Neural cell (in vitro differentiated cells): ENCODE measurements around the gene CIC. TPM values are rescaled to one million over a fixed set of nuclear protein-coding genes. Genes with fewer than 3 reads are reported as not detected.
"Not testable (repeated sequence)": the region's sequence is repeated elsewhere in the genome, so short reads cannot be mapped to it uniquely, and the experiment has no call there.

Experiments used
- H2AFZ ChIP-seq: fragments of 200-600, 300-800 bp; sonication (generic), shearing (Covaris generic); 2 replicates; pipeline ENCODE4 v1.6.0; 2014; ENCODE audit warnings: low read depth, mild to moderate bottlenecking, antibody characterized with exemption, low read length, moderate library complexity
- H3F3A ChIP-seq: fragments of 200-600 bp; shearing (Covaris generic); 2 replicates; pipeline ENCODE4 v1.6.1; 2016; ENCODE audit warnings: mild to moderate bottlenecking, moderate library complexity, mixed read lengths, antibody characterized with exemption, low read length; ENCODE audit not compliant: insufficient read depth, poor library complexity, severe bottlenecking
- H3K27ac ChIP-seq: fragments of 200-600, 300-800 bp; sonication (generic), shearing (Covaris generic); 2 replicates; pipeline ENCODE4 v1.5.1; 2014; ENCODE audit warnings: mild to moderate bottlenecking, low read length, moderate library complexity
- H3K27me3 ChIP-seq: fragments of 300-800, 200-600 bp; sonication (generic), shearing (Covaris generic); 2 replicates; pipeline ENCODE4 v1.6.0; 2014; ENCODE audit warnings: mild to moderate bottlenecking, low read depth, low read length, moderate library complexity; ENCODE audit not compliant: insufficient read depth
- H3K36me3 ChIP-seq: fragments of 300-800, 200-600 bp; sonication (generic), shearing (Covaris generic); 2 replicates; pipeline ENCODE4 v1.5.1; 2014; ENCODE audit warnings: mild to moderate bottlenecking, antibody characterized with exemption, low read length, moderate library complexity; ENCODE audit not compliant: insufficient read depth
- H3K4me2 ChIP-seq: fragments of 300-800, 200-600 bp; sonication (generic), shearing (Covaris generic); 2 replicates; pipeline ENCODE4 v1.6.0; 2014; ENCODE audit warnings: mild to moderate bottlenecking, low read length
- H3K4me3 ChIP-seq: fragments of 300-800, 200-600 bp; sonication (generic), shearing (Covaris generic); 2 replicates; pipeline ENCODE4 v1.5.1; 2014; ENCODE audit warnings: mild to moderate bottlenecking, low read length, moderate library complexity
- H3K79me2 ChIP-seq: fragments of 200-600 bp; shearing (Covaris generic); replicated peaks from 2 replicates; pipeline ENCODE4 v1.6.0; 2014; ENCODE audit warnings: mild to moderate bottlenecking, low read length, moderate library complexity; ENCODE audit not compliant: insufficient read depth
- H3K9ac ChIP-seq: fragments of 300-800, 200-600 bp; sonication (generic), shearing (Covaris generic); 2 replicates; pipeline ENCODE4 v1.6.1; 2016; ENCODE audit warnings: mild to moderate bottlenecking, low read length, mixed read lengths
- H3K9me2 ChIP-seq: fragments of 200-600 bp; shearing (Covaris generic); 2 replicates; pipeline ENCODE4 v1.6.1; 2016; ENCODE audit warnings: mild to moderate bottlenecking, low read length, mixed read lengths; ENCODE audit not compliant: insufficient read depth
- H3K9me3 ChIP-seq: fragments of 200-600, 300-800 bp; sonication (generic), shearing (Covaris generic); 2 replicates; pipeline ENCODE4 v1.6.1; 2016; ENCODE audit warnings: mild to moderate bottlenecking, mixed run types, low read length, moderate library complexity, mixed read lengths
- H4K20me1 ChIP-seq: fragments of 200-600 bp; shearing (Covaris generic); 2 replicates; pipeline ENCODE4 v1.6.1; 2016; ENCODE audit warnings: mild to moderate bottlenecking, mixed run types; ENCODE audit not compliant: insufficient read depth
- EP300 ChIP-seq: fragments of 450-650 bp; conservative IDR thresholded peaks from 2 replicates; pipeline ENCODE4 v1.6.1; 2014; ENCODE audit warnings: antibody characterized with exemption, mild to moderate bottlenecking, moderate library complexity; ENCODE audit not compliant: poor library complexity, severe bottlenecking
- EZH2 ChIP-seq: fragments of 200-600, 300-800 bp; shearing (Covaris generic), sonication (generic); IDR thresholded peaks from 2 replicates; pipeline ENCODE4 v1.6.1; 2014; ENCODE audit warnings: antibody characterized with exemption, low read length, borderline replicate concordance, mild to moderate bottlenecking; ENCODE audit not compliant: insufficient read depth, poor library complexity, severe bottlenecking
- MXI1 ChIP-seq: fragments of 450-650 bp; conservative IDR thresholded peaks from 2 replicates; pipeline ENCODE4 v1.6.1; 2014; ENCODE audit warnings: antibody characterized with exemption, mild to moderate bottlenecking; ENCODE audit not compliant: poor library complexity, severe bottlenecking
- POLR2AphosphoS5 ChIP-seq: IDR thresholded peaks from 2 replicates; pipeline ENCODE4 v1.6.1; 2012
- RAD21 ChIP-seq: fragments of 450-650 bp; conservative IDR thresholded peaks from 2 replicates; pipeline ENCODE4 v1.6.1; 2014; ENCODE audit warnings: antibody characterized with exemption, mild to moderate bottlenecking, moderate library complexity
- SMC3 ChIP-seq: fragments of 450-650 bp; conservative IDR thresholded peaks from 2 replicates; pipeline ENCODE4 v1.6.1; 2014; ENCODE audit warnings: antibody characterized with exemption, mild to moderate bottlenecking, moderate library complexity; ENCODE audit not compliant: poor library complexity
- TAF1 ChIP-seq: IDR thresholded peaks from 2 replicates; pipeline ENCODE4 v1.6.1; 2012; ENCODE audit warnings: low read depth
- polyA plus RNA-seq: library from polyadenylated mRNA; depleted of rRNA; stranded (reverse); fragments of >200 nt; gene quantifications from 2 replicates; pipeline ENCODE4 v1.2.3, GENCODE V29; 2014
- TF ChIP-seq, protein P1 (sequence below): fragments of 450-650 bp; IDR thresholded peaks from 2 replicates; pipeline ENCODE4 v1.5.1; 2014; ENCODE audit warnings: antibody characterized with exemption, mild to moderate bottlenecking, moderate library complexity; ENCODE audit not compliant: poor library complexity, severe bottlenecking
- TF ChIP-seq, protein P2 (sequence below): IDR thresholded peaks from 2 replicates; pipeline ENCODE4 v1.6.1; 2012; ENCODE audit warnings: borderline replicate concordance

CIC gene
- polyA plus RNA-seq, 1 donor from 2014 or later, result 10.8 TPM

DNA sequence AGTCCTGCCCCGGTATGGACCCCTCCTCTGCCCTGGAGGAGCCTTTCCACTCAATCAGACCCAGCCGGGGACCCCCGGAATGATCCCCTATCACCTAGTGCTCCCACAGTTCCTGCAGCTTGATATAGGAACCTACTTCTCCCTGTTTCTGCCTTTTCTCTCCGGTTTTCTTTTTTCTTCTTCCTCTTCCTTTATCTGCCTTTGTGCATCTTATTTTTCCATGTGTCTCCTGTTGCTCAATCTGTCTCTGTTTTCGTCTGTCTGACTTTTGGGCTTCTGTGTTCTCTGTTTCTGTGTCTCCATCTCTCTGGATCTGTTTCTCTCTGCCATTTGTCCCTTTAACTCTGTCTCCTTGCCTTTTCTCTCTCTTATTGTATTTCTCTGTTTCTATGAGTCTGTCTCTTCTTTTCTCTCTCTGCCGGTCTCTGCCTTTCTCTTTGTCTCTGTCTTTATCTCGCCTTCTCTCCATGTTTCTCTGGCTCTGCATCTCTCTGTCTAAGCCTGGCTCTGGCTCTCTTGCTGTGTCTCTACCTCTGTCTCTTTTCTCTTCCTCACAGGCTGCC is 66.4 kb downstream of the CIC start:
- H3K36me3 ChIP-seq, result peaks cover 6% of the 10 kb centered on the region
- no peaks in the 10 kb centered on the region for H3K79me2 ChIP-seq

DNA sequence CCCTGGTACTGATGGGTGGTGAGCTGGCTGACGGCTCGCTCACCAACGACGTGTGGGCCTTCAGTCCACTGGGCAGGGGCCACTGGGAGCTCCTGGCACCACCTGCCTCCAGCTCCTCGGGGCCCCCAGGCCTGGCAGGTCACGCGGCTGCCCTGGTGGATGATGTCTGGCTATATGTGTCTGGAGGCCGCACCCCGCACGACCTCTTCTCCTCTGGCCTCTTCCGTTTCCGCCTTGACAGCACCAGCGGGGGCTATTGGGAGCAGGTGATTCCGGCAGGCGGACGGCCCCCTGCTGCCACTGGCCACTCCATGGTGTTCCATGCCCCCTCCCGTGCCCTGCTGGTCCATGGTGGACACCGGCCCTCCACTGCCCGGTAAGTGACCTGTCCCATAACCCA is 66.9 kb downstream of the CIC start:
- Histone ChIP-seq H2AFZ (no peak overlapping the region), H3K9ac (no peak overlapping the region), H3K36me3 (peaks cover 6% of the 10 kb centered on the region), H3K27me3 (no peaks in the 10 kb centered on the region), H3K4me2 (no peak overlapping the region), H3F3A (no peaks in the 10 kb centered on the region), H3K79me2 (no peaks in the 10 kb centered on the region), H3K27ac (no peak overlapping the region), H3K9me3 (no peaks in the 10 kb centered on the region), H3K4me3 (no peak overlapping the region), H4K20me1 (no peaks in the 10 kb centered on the region), H3K9me2 (no peaks in the 10 kb centered on the region)
- TF ChIP-seq SMC3, result no peak
- TF ChIP-seq EZH2, result no peak
- no peak for TF ChIP-seq POLR2AphosphoS5
- TF ChIP-seq MXI1, result no peak
- no peak for TF ChIP-seq TAF1
- no peak for TF ChIP-seq RAD21
- TF ChIP-seq, protein P1, sequence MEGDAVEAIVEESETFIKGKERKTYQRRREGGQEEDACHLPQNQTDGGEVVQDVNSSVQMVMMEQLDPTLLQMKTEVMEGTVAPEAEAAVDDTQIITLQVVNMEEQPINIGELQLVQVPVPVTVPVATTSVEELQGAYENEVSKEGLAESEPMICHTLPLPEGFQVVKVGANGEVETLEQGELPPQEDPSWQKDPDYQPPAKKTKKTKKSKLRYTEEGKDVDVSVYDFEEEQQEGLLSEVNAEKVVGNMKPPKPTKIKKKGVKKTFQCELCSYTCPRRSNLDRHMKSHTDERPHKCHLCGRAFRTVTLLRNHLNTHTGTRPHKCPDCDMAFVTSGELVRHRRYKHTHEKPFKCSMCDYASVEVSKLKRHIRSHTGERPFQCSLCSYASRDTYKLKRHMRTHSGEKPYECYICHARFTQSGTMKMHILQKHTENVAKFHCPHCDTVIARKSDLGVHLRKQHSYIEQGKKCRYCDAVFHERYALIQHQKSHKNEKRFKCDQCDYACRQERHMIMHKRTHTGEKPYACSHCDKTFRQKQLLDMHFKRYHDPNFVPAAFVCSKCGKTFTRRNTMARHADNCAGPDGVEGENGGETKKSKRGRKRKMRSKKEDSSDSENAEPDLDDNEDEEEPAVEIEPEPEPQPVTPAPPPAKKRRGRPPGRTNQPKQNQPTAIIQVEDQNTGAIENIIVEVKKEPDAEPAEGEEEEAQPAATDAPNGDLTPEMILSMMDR, result no peak

More for the DNA sequence above, 66.4 kb downstream of the CIC start:
- no peak overlapping the region for H3K4me3 ChIP-seq
- H3K27me3 ChIP-seq, result no peaks in the 10 kb centered on the region
- TF ChIP-seq SMC3, result no peak
- TF ChIP-seq MXI1, result no peak
- no peak for TF ChIP-seq POLR2AphosphoS5
- no peak for TF ChIP-seq EP300
- no peak for TF ChIP-seq RAD21
- TF ChIP-seq, protein P1, result no peak
- TF ChIP-seq EZH2, result no peak
- TF ChIP-seq, protein P2, sequence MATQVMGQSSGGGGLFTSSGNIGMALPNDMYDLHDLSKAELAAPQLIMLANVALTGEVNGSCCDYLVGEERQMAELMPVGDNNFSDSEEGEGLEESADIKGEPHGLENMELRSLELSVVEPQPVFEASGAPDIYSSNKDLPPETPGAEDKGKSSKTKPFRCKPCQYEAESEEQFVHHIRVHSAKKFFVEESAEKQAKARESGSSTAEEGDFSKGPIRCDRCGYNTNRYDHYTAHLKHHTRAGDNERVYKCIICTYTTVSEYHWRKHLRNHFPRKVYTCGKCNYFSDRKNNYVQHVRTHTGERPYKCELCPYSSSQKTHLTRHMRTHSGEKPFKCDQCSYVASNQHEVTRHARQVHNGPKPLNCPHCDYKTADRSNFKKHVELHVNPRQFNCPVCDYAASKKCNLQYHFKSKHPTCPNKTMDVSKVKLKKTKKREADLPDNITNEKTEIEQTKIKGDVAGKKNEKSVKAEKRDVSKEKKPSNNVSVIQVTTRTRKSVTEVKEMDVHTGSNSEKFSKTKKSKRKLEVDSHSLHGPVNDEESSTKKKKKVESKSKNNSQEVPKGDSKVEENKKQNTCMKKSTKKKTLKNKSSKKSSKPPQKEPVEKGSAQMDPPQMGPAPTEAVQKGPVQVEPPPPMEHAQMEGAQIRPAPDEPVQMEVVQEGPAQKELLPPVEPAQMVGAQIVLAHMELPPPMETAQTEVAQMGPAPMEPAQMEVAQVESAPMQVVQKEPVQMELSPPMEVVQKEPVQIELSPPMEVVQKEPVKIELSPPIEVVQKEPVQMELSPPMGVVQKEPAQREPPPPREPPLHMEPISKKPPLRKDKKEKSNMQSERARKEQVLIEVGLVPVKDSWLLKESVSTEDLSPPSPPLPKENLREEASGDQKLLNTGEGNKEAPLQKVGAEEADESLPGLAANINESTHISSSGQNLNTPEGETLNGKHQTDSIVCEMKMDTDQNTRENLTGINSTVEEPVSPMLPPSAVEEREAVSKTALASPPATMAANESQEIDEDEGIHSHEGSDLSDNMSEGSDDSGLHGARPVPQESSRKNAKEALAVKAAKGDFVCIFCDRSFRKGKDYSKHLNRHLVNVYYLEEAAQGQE, result no peak
- no peak for TF ChIP-seq TAF1
- H3K27ac ChIP-seq, result no peak overlapping the region
- no peak overlapping the region for H2AFZ ChIP-seq
- H3K9ac ChIP-seq, result no peak overlapping the region
- H3K9me3 ChIP-seq, result no peaks in the 10 kb centered on the region
- H3F3A ChIP-seq, result no peaks in the 10 kb centered on the region
- H3K4me2 ChIP-seq, result no peak overlapping the region
- H4K20me1 ChIP-seq, result no peaks in the 10 kb centered on the region
- H3K9me2 ChIP-seq, result no peaks in the 10 kb centered on the region

DNA sequence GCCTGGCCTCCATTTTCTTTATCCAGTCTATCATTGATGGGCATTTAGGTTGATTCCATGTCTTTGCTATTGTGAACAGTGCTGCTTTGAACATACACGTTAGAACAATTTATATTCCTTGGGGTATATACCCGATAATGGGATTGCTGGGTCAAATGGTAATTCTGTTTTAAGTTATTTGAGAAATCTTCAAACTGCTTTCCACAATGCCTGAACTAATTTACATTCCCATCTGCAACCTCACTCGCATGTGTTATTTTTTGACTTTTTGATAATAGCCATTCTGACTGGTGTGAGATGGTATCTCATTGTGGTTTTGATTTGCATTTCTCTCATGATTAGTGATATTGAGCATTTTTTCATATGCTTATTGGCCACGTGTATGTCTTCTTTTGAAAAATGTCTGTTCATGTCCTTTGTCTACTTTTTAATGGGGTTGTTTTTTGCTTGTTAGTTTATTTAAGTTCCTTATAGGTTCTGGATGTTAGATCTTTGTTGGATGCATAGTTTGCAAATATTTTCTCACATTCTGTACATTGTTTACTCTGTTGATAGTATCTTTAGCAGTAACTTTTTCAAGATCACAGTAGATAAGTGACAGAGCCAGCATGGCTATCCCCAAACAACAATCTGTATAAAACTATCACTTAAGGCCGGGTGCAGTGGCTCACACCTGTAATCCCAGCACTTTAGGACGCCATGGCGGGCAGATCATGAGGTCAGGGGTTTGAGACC is 70.2 kb downstream of the CIC start:
- not testable (repeated sequence) for H4K20me1 ChIP-seq, H3K4me3 ChIP-seq, H3K4me2 ChIP-seq, H3K9ac ChIP-seq, H2AFZ ChIP-seq, H3K9me3 ChIP-seq, H3K9me2 ChIP-seq, H3K36me3 ChIP-seq, H3K27me3 ChIP-seq, H3K79me2 ChIP-seq, H3F3A ChIP-seq, H3K27ac ChIP-seq

DNA sequence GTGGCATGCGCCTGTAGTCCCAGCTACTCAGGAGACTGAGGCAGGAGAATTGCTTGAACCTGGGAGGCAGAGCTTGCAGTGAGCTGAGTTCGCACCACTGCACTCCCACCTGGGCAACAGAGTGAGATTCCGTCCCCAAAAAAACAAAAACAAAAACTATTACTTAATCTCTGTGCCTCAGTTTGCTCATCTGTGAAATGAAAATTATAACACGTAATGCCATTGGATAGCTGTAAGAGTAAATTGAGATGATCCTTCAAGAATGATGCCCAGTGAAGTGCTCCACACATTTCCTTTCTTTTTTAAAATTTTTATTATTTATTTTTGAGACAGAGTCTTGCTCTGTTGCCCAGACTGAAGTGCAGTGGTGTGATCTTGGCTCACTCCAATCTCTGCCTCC is 70.9 kb downstream of the CIC start:
- not testable (repeated sequence) for H3K27ac ChIP-seq, H3K4me2 ChIP-seq, H3K27me3 ChIP-seq, H3K4me3 ChIP-seq, H2AFZ ChIP-seq, H3K79me2 ChIP-seq, H3K36me3 ChIP-seq, H4K20me1 ChIP-seq, H3K9ac ChIP-seq, H3K9me3 ChIP-seq, H3K9me2 ChIP-seq, H3F3A ChIP-seq
